HG03066 (cell line): Measurements from ENCODE around the gene STAG3.
"Not testable (repeated sequence)": the region's sequence is repeated elsewhere in the genome, so short reads cannot be mapped to it uniquely, and the experiment has no call there.

Experiments used
- ATAC-seq: cut with Tn5 transposase; IDR thresholded peaks from one replicate; pipeline ENCODE4 v1.9.1; 2021; ENCODE audit warnings: low read depth; ENCODE audit not compliant: unreplicated experiment

STAG3 gene

GRCh38 chr7:100234660-100235317, 57.1 kb downstream of the STAG3 start:
- ATAC-seq: not testable (repeated sequence)

GRCh38 chr7:100239975-100240374, 62.3 kb downstream of the STAG3 start:
- not testable (repeated sequence) for ATAC-seq

- not testable (repeated sequence) for ATAC-seq
Observed at GRCh38 chr7:100243385-100243784, 65.7 kb downstream of the STAG3 start.

GRCh38 chr7:100244988-100245605, 67.4 kb downstream of the STAG3 start:
- ATAC-seq: not testable (repeated sequence)

GRCh38 chr7:100246121-100246864, 68.6 kb downstream of the STAG3 start:
- not testable (repeated sequence) for ATAC-seq

- not testable (repeated sequence) for ATAC-seq
Observed at GRCh38 chr7:100246865-100247137, 69.1 kb downstream of the STAG3 start.

GRCh38 chr7:100247152-100247757, 69.5 kb downstream of the STAG3 start:
- ATAC-seq: no peak

GRCh38 chr7:100248483-100248882, 70.8 kb downstream of the STAG3 start:
- ATAC-seq: no peak

GRCh38 chr7:100257017-100257416, 79.3 kb downstream of the STAG3 start:
- no peak for ATAC-seq

GRCh38 chr7:100259984-100260383, 82.3 kb downstream of the STAG3 start:
- not testable (repeated sequence) for ATAC-seq

GRCh38 chr7:100262896-100263295, 85.2 kb downstream of the STAG3 start:
- ATAC-seq: not testable (repeated sequence)
